ENCODE measurements around the gene MRPL28.
"Not testable (repeated sequence)": the region's sequence is repeated elsewhere in the genome, so short reads cannot be mapped to it uniquely, and the experiment has no call there.

DNA sequence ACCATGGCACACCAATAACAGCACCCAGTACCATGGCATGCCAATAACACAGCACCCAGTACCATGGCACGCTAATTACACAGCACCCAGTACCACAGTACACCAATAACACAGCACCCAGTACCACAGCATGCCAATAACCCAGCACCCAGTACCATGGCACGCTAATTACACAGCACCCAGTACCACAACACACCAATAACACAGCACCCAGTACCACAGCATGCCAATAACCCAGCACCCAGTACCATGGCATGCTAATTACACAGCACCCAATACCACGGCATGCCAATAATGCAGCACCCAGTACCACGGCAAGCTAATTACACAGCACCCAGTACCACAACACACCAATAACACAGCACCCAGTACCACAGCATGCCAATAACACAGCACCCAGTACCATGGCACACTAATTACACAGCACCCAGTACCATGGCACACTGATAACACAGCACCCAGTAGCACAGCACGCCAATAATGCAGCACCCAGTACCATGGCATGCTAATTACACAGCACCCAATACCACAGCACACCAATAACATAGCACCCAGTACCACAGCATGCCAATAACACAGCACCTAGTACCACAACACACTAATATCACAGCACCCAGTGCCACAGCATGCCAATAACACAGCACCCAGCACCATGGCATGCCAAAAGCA, 36.0 kb downstream of the MRPL28 start:
- TF ChIP-seq, protein P1, sequence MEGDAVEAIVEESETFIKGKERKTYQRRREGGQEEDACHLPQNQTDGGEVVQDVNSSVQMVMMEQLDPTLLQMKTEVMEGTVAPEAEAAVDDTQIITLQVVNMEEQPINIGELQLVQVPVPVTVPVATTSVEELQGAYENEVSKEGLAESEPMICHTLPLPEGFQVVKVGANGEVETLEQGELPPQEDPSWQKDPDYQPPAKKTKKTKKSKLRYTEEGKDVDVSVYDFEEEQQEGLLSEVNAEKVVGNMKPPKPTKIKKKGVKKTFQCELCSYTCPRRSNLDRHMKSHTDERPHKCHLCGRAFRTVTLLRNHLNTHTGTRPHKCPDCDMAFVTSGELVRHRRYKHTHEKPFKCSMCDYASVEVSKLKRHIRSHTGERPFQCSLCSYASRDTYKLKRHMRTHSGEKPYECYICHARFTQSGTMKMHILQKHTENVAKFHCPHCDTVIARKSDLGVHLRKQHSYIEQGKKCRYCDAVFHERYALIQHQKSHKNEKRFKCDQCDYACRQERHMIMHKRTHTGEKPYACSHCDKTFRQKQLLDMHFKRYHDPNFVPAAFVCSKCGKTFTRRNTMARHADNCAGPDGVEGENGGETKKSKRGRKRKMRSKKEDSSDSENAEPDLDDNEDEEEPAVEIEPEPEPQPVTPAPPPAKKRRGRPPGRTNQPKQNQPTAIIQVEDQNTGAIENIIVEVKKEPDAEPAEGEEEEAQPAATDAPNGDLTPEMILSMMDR (conservative IDR thresholded peaks at IDR 0.05 in 1 of 2, IDR thresholded peaks at IDR 0.05 in 1 of 2; ENCODE audit: low read depth in 1 of 2, low read length in 2 of 2) = not testable (repeated sequence)
- not testable (repeated sequence) for TF ChIP-seq EZH2 (IDR thresholded peaks at IDR 0.05; ENCODE audit: low read length, missing control alignments)

Measured in fibroblast of lung (primary cell).